Tibial nerve (tissue), 4 donors: Measurements from ENCODE around the gene RERG. TPM values are rescaled to one million over a fixed set of nuclear protein-coding genes. Genes with fewer than 3 reads are reported as not detected.

Source experiments
- DNase-seq, 2 donors: peaks; one replicate each; pipeline ENCODE4 v3.0.0-alpha.2; 2019; ENCODE audit warnings: low spot score in 2 of 2
- H3K27ac ChIP-seq, 4 donors: fragments of 200-600 bp; sonication (generic) in 3 of 4; one replicate each; pipeline ENCODE4 v1.5.1; 2017 to 2019; ENCODE audit warnings: mild to moderate bottlenecking in 1 of 4
- H3K27me3 ChIP-seq, 2 donors: fragments of 200-600 bp; sonication (generic) in 1 of 2; one replicate each; pipeline versions ENCODE4 v1.5.1 to v1.6.0; 2017 to 2019
- H3K36me3 ChIP-seq, 3 donors: fragments of 200-600 bp; sonication (generic); one replicate each; pipeline ENCODE4 v1.5.1; 2018 to 2019
- H3K4me1 ChIP-seq, 4 donors: fragments of 200-600 bp; sonication (generic) in 3 of 4; one replicate each; pipeline ENCODE4 v1.5.1; 2017 to 2019
- H3K4me3 ChIP-seq, 4 donors: fragments of 200-600 bp; sonication (generic) in 3 of 4; one replicate each; pipeline ENCODE4 v1.5.1; 2017 to 2019; ENCODE audit warnings: mild to moderate bottlenecking in 1 of 4, moderate library complexity in 1 of 4
- H3K9me3 ChIP-seq, 4 donors: fragments of 200-600 bp; sonication (generic) in 3 of 4; one replicate each; pipeline ENCODE4 v1.5.1; 2017 to 2019
- EP300 ChIP-seq, 2 donors: sonication (generic); formaldehyde crosslinking; IDR thresholded peaks; one replicate each; pipeline ENCODE4 v1.6.1; 2017; ENCODE audit warnings: antibody characterized with exemption in 2 of 2, mild to moderate bottlenecking in 1 of 2
- POLR2A ChIP-seq, 2 donors: fragments of 450-650 bp; IDR thresholded peaks; one replicate each; pipeline ENCODE4 v1.6.1; 2017; ENCODE audit warnings: antibody characterized with exemption in 2 of 2, mild to moderate bottlenecking in 2 of 2, moderate library complexity in 2 of 2
- WGBS, 2 donors: methylation state at CpG; one replicate each; pipeline ENCODE4 v1.1.5; 2018; 5-methylcytosine and 5-hydroxymethylcytosine counted together
- total RNA-seq, 4 donors: library from RNA; depleted of rRNA; stranded (reverse); fragments of >200 nt; gene quantifications; one replicate each; pipeline ENCODE4 v1.1.0, GENCODE V29; 2016
- TF ChIP-seq, protein P1 (sequence below), 5 experiments: fragments of 200-600 bp in 3 of 5; fragments of 450-650 bp in 2 of 5; sonication (generic) in 3 of 5; IDR thresholded peaks; one replicate each; pipeline ENCODE4 v1.5.1; 2016 to 2019; ENCODE audit warnings: antibody characterized with exemption in 5 of 5, mild to moderate bottlenecking in 3 of 5, moderate library complexity in 2 of 5

The RERG gene
- total RNA-seq, 4 donors from 2014 or later, result 25.5 to 42.8 (median 31.5) TPM

DNA sequence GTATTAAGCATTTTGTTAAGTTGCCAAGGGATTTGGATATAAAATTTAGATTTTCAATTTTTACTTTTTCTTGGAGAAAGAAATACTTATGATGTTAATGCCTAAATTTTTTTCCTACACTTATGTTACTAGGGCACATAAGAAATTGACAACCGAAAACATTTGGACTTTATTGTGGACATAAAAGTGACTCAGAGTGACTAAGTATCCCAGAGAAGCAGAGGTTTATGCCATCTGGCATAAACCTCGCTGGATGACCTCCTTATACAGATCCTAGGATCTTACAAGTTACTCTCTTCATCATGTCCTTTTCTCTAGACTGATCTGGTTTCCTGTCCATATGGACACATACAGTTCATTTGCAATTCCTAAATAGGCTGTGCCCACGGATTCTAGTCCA, 89.8 kb downstream of the RERG start:
- 47 to 56% methylated on average over 3 of the region's 3 CpGs for WGBS, 2 donors
- TF ChIP-seq POLR2A (IDR thresholded peaks at IDR 0.05) (no peak), EP300 (IDR thresholded peaks at IDR 0.05) (no peak)
- TF ChIP-seq, protein P1, sequence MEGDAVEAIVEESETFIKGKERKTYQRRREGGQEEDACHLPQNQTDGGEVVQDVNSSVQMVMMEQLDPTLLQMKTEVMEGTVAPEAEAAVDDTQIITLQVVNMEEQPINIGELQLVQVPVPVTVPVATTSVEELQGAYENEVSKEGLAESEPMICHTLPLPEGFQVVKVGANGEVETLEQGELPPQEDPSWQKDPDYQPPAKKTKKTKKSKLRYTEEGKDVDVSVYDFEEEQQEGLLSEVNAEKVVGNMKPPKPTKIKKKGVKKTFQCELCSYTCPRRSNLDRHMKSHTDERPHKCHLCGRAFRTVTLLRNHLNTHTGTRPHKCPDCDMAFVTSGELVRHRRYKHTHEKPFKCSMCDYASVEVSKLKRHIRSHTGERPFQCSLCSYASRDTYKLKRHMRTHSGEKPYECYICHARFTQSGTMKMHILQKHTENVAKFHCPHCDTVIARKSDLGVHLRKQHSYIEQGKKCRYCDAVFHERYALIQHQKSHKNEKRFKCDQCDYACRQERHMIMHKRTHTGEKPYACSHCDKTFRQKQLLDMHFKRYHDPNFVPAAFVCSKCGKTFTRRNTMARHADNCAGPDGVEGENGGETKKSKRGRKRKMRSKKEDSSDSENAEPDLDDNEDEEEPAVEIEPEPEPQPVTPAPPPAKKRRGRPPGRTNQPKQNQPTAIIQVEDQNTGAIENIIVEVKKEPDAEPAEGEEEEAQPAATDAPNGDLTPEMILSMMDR (IDR thresholded peaks at IDR 0.05), result no peak
- Histone ChIP-seq H3K4me3 (no peak overlapping the region), H3K27ac (peak overlapping the region in 1 of 4 donors; percentile 22), H3K4me1 (peaks cover 0 to 4% (median 0%) of the 10 kb centered on the region in 4 donors), H3K36me3 (no peaks in the 10 kb centered on the region), H3K27me3 (no peaks in the 10 kb centered on the region), H3K9me3 (no peaks in the 10 kb centered on the region)
- DNase-seq, result no peak

DNA sequence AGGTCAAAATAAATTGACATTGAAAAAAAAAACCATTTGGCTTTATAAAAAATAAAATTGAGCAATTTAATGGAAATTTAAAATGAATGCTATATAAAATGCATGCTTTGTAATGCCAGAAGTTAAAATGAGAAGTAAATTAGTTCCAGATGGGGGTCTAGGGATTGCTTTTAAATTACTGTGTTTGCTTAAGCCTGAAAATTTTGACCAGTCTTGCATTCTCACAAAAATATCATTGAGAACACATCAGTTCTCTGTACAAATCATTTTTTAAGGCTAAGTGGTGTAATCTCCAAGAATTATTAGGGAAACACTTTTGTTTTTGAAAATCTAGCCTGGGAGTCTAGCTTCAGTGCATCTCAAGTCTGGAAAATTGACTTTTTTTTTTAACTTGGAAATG, 90.7 kb downstream of the RERG start:
- Histone ChIP-seq H3K36me3 (no peaks in the 10 kb centered on the region), H3K9me3 (no peaks in the 10 kb centered on the region), H3K27ac (no peak overlapping the region), H3K4me1 (peaks cover 0 to 4% (median 0%) of the 10 kb centered on the region in 4 donors), H3K4me3 (no peak overlapping the region), H3K27me3 (no peaks in the 10 kb centered on the region)
- no peak for DNase-seq
- TF ChIP-seq, protein P1 (IDR thresholded peaks at IDR 0.05), result no peak
- TF ChIP-seq POLR2A (IDR thresholded peaks at IDR 0.05), result no peak
- no peak for TF ChIP-seq EP300 (IDR thresholded peaks at IDR 0.05)

DNA sequence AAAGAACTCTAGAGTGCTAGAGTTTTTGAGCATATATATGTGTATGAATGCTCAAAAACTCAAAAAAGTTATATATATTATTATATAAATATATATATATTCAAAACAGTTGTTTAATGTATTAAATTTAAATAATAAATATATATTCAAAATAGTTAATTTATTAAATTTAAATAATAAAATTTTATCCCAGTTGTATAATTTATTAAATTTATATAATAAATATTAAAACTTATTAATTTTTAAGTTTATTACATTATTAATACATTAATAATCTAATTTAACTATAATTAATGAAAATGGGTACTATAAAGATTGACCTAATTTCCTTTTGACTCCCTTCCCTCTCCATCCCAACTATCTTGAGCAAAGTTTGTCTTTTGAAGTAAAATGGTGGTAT, 97.8 kb downstream of the RERG start:
- Histone ChIP-seq H3K36me3 (no peaks in the 10 kb centered on the region), H3K4me3 (no peak overlapping the region), H3K4me1 (peaks cover 0 to 15% (median 3%) of the 10 kb centered on the region in 4 donors), H3K9me3 (no peaks in the 10 kb centered on the region), H3K27me3 (no peaks in the 10 kb centered on the region), H3K27ac (no peak overlapping the region)
- no peak for DNase-seq
- no peak for TF ChIP-seq EP300 (IDR thresholded peaks at IDR 0.05)

DNA sequence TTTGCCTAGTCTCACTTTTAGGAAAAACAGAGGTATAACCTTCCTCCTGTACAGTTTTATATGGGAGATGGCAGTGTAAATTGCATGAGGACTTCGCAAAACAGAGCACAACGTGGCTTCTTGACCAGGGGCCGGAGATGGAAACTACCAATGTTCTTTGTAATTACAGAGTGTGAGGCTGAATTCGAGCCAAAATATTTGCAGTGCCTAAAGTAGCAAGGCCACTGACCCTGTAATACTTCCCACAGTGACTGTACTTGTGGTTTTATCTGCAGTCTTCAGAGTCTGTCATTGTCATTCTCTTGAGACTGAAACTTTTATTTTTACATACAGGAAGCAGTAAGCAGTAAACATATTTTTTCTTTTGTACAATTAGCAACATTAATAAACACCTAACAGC, 98.9 kb downstream of the RERG start:
- 24 to 28% methylated on average over 4 of the region's 4 CpGs for WGBS, 2 donors
- H3K4me3 ChIP-seq, result no peak overlapping the region
- peaks cover 0 to 15% (median 3%) of the 10 kb centered on the region in 4 donors for H3K4me1 ChIP-seq
- TF ChIP-seq EP300 (IDR thresholded peaks at IDR 0.05) (no peak), POLR2A (IDR thresholded peaks at IDR 0.05) (no peak)
- TF ChIP-seq, protein P1 (IDR thresholded peaks at IDR 0.05), result no peak
- no peaks in the 10 kb centered on the region for H3K9me3 ChIP-seq
- H3K27me3 ChIP-seq, result no peaks in the 10 kb centered on the region
- no peaks in the 10 kb centered on the region for H3K36me3 ChIP-seq
- H3K27ac ChIP-seq, result peak overlapping the region in 1 of 4 donors; percentile 4
- no peak for DNase-seq

DNA sequence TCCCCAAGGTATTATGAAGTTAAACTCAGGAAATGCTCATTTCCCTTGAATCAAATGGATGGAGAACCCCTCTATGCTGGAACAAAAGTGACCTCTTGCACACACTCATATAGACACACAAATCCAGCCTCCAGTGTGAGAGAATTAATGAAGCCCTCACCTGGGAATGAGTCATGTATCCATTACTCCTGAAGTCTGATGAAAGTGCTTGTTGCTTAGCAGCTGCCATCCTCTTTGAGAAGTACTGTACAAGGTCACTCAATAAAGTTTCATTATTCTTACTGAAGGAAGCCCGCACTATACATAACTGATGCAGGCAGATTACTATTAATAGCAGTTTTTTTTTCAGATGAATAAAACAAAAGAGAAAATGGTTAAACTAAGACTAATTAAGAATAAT, 102.3 kb downstream of the RERG start:
- 0 to 97% methylated on average over 1 of the region's 1 CpG for WGBS, 2 donors
- Histone ChIP-seq H3K36me3 (no peaks in the 10 kb centered on the region), H3K4me3 (no peak overlapping the region), H3K9me3 (no peaks in the 10 kb centered on the region), H3K27me3 (no peaks in the 10 kb centered on the region), H3K4me1 (peaks cover 0 to 22% (median 3%) of the 10 kb centered on the region in 4 donors), H3K27ac (no peak overlapping the region)
- no peak for DNase-seq
- no peak for TF ChIP-seq POLR2A (IDR thresholded peaks at IDR 0.05)
- TF ChIP-seq EP300 (IDR thresholded peaks at IDR 0.05), result no peak
- TF ChIP-seq, protein P1 (IDR thresholded peaks at IDR 0.05), result no peak

DNA sequence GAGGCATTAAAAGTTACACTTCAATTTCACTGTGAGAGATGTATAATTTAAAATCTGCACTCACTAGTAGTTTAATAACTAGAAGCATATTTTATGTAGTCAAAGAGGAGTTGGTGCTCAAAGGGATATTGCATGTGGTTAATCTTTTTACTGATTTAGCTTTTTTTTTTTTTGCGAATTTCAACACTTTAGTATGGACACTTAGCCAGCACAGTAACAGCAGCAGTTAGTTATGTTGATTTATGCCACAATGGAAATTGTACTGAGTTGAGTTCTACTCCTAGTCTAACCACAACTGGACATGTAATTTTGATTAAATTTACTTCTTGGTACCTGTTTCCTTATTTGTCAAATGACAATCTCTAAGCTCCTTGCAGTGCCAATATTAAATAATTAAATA, 104.2 kb downstream of the RERG start:
- Histone ChIP-seq H3K36me3 (no peaks in the 10 kb centered on the region), H3K4me1 (peaks cover 0 to 17% (median 3%) of the 10 kb centered on the region in 4 donors), H3K27me3 (no peaks in the 10 kb centered on the region), H3K4me3 (no peak overlapping the region), H3K27ac (no peak overlapping the region), H3K9me3 (no peaks in the 10 kb centered on the region)
- WGBS, 2 donors, result 44 to 85% methylated on average over 1 of the region's 1 CpG
- TF ChIP-seq EP300 (IDR thresholded peaks at IDR 0.05) (no peak), POLR2A (IDR thresholded peaks at IDR 0.05) (no peak)
- TF ChIP-seq, protein P1 (IDR thresholded peaks at IDR 0.05), result no peak
- no peak for DNase-seq
